OCI-LY7 (cell line): ENCODE results near the gene TBC1D2B.

ENCODE experiments used
- EZH2phosphoT487 ChIP-seq: fragments of 200-600 bp; sonication (generic); IDR thresholded peaks from 2 replicates; pipeline ENCODE4 v1.6.1; 2018; ENCODE audit warnings: low read depth, borderline replicate concordance, mild to moderate bottlenecking, mixed run types, antibody characterized with exemption, low read length, moderate library complexity, mixed read lengths
- TF ChIP-seq, protein P1 (sequence below): fragments of 200-600 bp; sonication (generic); conservative IDR thresholded peaks from 2 replicates; pipeline ENCODE4 v1.5.1; 2014; ENCODE audit warnings: mild to moderate bottlenecking, antibody characterized with exemption, low read length, moderate library complexity, mixed read lengths

DNA sequence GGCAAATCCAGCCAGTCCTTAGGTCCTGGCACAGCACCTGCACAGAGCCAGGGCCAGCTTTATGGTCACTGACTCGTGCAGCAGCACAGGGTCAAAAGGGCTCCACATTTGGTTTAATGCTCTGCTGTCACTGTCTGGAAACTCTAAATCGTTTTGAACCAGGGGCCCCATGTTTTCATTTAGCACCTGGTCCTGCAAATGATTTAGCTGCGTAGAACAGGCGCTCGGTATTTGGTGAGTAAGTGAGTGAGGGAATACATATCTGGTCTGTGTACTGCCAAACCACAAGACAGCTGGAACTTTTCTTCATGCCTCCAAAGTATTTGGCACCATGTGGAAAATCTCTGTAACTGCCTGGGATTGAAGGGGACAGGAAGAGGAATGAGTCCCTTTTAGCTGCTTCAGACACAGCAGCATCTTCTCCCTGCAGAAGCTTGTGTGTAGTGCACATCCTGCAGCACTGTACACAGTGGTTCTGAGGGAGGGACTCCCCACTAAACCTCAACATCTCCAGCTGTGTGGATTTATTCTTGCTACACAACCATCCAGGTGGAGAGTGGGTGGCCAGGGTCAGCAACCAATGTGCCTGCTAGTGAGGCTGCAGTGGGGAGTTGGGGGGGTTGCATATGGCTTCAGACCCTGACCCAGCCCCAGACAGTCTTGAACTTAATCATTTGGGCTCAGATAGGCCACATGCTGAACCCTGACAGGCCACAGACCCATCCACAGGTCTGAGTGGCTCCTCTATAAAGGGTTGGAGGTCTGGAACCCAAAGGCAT, 15.9 kb upstream of the TBC1D2B start:
- TF ChIP-seq, protein P1, sequence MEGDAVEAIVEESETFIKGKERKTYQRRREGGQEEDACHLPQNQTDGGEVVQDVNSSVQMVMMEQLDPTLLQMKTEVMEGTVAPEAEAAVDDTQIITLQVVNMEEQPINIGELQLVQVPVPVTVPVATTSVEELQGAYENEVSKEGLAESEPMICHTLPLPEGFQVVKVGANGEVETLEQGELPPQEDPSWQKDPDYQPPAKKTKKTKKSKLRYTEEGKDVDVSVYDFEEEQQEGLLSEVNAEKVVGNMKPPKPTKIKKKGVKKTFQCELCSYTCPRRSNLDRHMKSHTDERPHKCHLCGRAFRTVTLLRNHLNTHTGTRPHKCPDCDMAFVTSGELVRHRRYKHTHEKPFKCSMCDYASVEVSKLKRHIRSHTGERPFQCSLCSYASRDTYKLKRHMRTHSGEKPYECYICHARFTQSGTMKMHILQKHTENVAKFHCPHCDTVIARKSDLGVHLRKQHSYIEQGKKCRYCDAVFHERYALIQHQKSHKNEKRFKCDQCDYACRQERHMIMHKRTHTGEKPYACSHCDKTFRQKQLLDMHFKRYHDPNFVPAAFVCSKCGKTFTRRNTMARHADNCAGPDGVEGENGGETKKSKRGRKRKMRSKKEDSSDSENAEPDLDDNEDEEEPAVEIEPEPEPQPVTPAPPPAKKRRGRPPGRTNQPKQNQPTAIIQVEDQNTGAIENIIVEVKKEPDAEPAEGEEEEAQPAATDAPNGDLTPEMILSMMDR: no peak
- no peak for TF ChIP-seq EZH2phosphoT487
